Tibial nerve (tissue), 4 donors: Measurements from ENCODE around the gene PLXDC1. TPM values are rescaled to one million over a fixed set of nuclear protein-coding genes. Genes with fewer than 3 reads are reported as not detected.
"Not testable (repeated sequence)": the region's sequence is repeated elsewhere in the genome, so short reads cannot be mapped to it uniquely, and the experiment has no call there.

Experiments
- DNase-seq, 2 donors: peaks; one replicate each; pipeline ENCODE4 v3.0.0-alpha.2; 2019; ENCODE audit warnings: low spot score in 2 of 2
- H3K27ac ChIP-seq, 4 donors: fragments of 200-600 bp; sonication (generic) in 3 of 4; one replicate each; pipeline ENCODE4 v1.5.1; 2017 to 2019; ENCODE audit warnings: mild to moderate bottlenecking in 1 of 4
- H3K27me3 ChIP-seq, 2 donors: fragments of 200-600 bp; sonication (generic) in 1 of 2; one replicate each; pipeline versions ENCODE4 v1.5.1 to v1.6.0; 2017 to 2019
- H3K36me3 ChIP-seq, 3 donors: fragments of 200-600 bp; sonication (generic); one replicate each; pipeline ENCODE4 v1.5.1; 2018 to 2019
- H3K4me1 ChIP-seq, 4 donors: fragments of 200-600 bp; sonication (generic) in 3 of 4; one replicate each; pipeline ENCODE4 v1.5.1; 2017 to 2019
- H3K4me3 ChIP-seq, 4 donors: fragments of 200-600 bp; sonication (generic) in 3 of 4; one replicate each; pipeline ENCODE4 v1.5.1; 2017 to 2019; ENCODE audit warnings: mild to moderate bottlenecking in 1 of 4, moderate library complexity in 1 of 4
- H3K9me3 ChIP-seq, 4 donors: fragments of 200-600 bp; sonication (generic) in 3 of 4; one replicate each; pipeline ENCODE4 v1.5.1; 2017 to 2019
- CTCF ChIP-seq, 5 experiments: fragments of 200-600 bp in 3 of 5; fragments of 450-650 bp in 2 of 5; sonication (generic) in 3 of 5; IDR thresholded peaks; one replicate each; pipeline ENCODE4 v1.5.1; 2016 to 2019; ENCODE audit warnings: antibody characterized with exemption in 5 of 5, mild to moderate bottlenecking in 3 of 5, moderate library complexity in 2 of 5
- EP300 ChIP-seq, 2 donors: sonication (generic); formaldehyde crosslinking; IDR thresholded peaks; one replicate each; pipeline ENCODE4 v1.6.1; 2017; ENCODE audit warnings: antibody characterized with exemption in 2 of 2, mild to moderate bottlenecking in 1 of 2
- POLR2A ChIP-seq, 2 donors: fragments of 450-650 bp; IDR thresholded peaks; one replicate each; pipeline ENCODE4 v1.6.1; 2017; ENCODE audit warnings: antibody characterized with exemption in 2 of 2, mild to moderate bottlenecking in 2 of 2, moderate library complexity in 2 of 2
- WGBS, 2 donors: methylation state at CpG; one replicate each; pipeline ENCODE4 v1.1.5; 2018; 5-methylcytosine and 5-hydroxymethylcytosine counted together
- total RNA-seq, 4 donors: library from RNA; depleted of rRNA; stranded (reverse); fragments of >200 nt; gene quantifications; one replicate each; pipeline ENCODE4 v1.1.0, GENCODE V29; 2016

The PLXDC1 gene
- total RNA-seq, 4 donors from 2014 or later = 34.1 to 95.1 (median 42.4) TPM

- TF ChIP-seq CTCF (IDR thresholded peaks at IDR 0.05) = no peak
- TF ChIP-seq EP300 (IDR thresholded peaks at IDR 0.05) = no peak
- TF ChIP-seq POLR2A (IDR thresholded peaks at IDR 0.05) = no peak
These were observed 28.4 kb downstream of the PLXDC1 start for GRCh38 chr17:39122991-39123390.

GRCh38 chr17:39121919-39122318 lies 29.5 kb downstream of the PLXDC1 start:
- not testable (repeated sequence) for H3K4me3 ChIP-seq, H3K9me3 ChIP-seq, H3K27ac ChIP-seq, H3K4me1 ChIP-seq, H3K27me3 ChIP-seq, DNase-seq, H3K36me3 ChIP-seq
- 92 to 94% methylated on average over 10 of the region's 10 CpGs for WGBS, 2 donors

More at GRCh38 chr17:39122991-39123390, 28.4 kb downstream of the PLXDC1 start:
- no peaks in the 10 kb centered on the region for H3K36me3 ChIP-seq
- 77 to 86% methylated on average over 7 of the region's 7 CpGs for WGBS, 2 donors
- no peaks in the 10 kb centered on the region for H3K27me3 ChIP-seq
- DNase-seq = no peak
- H3K4me3 ChIP-seq = no peak overlapping the region
- H3K4me1 ChIP-seq = no peaks in the 10 kb centered on the region
- no peaks in the 10 kb centered on the region for H3K9me3 ChIP-seq
- no peak overlapping the region for H3K27ac ChIP-seq

GRCh38 chr17:39118674-39119419 lies 32.6 kb downstream of the PLXDC1 start:
- H3K27ac ChIP-seq = peak overlapping the region in 1 of 4 donors; percentile 28
- H3K4me1 ChIP-seq = peaks cover 0 to 4% (median 0%) of the 10 kb centered on the region in 4 donors
- TF ChIP-seq EP300 (IDR thresholded peaks at IDR 0.05) (peak in 1 of 2 donors; percentile 11), CTCF (IDR thresholded peaks at IDR 0.05) (no peak), POLR2A (IDR thresholded peaks at IDR 0.05) (no peak)
- H3K9me3 ChIP-seq = no peaks in the 10 kb centered on the region
- H3K4me3 ChIP-seq = no peak overlapping the region
- H3K27me3 ChIP-seq = no peaks in the 10 kb centered on the region
- WGBS, 2 donors = 82 to 88% methylated on average over 5 of the region's 5 CpGs
- DNase-seq = no peak
- H3K36me3 ChIP-seq = no peaks in the 10 kb centered on the region

- Histone ChIP-seq H3K27me3 (no peaks in the 10 kb centered on the region), H3K4me1 (peaks cover 0 to 4% (median 0%) of the 10 kb centered on the region in 4 donors), H3K9me3 (no peaks in the 10 kb centered on the region), H3K36me3 (no peaks in the 10 kb centered on the region), H3K27ac (no peak overlapping the region), H3K4me3 (no peak overlapping the region)
- TF ChIP-seq EP300 (IDR thresholded peaks at IDR 0.05) (no peak), POLR2A (IDR thresholded peaks at IDR 0.05) (no peak), CTCF (IDR thresholded peaks at IDR 0.05) (no peak)
- 66 to 95% methylated on average over 3 of the region's 3 CpGs for WGBS, 2 donors
- DNase-seq = no peak
These were observed 35.2 kb downstream of the PLXDC1 start for GRCh38 chr17:39116224-39116623.

- WGBS, 2 donors = 49 to 60% methylated on average over 5 of the region's 5 CpGs
- H3K27me3 ChIP-seq = no peaks in the 10 kb centered on the region
- peaks cover 0 to 4% (median 0%) of the 10 kb centered on the region in 4 donors for H3K4me1 ChIP-seq
- H3K4me3 ChIP-seq = no peak overlapping the region
- H3K27ac ChIP-seq = no peak overlapping the region
- TF ChIP-seq POLR2A (IDR thresholded peaks at IDR 0.05) (no peak), EP300 (IDR thresholded peaks at IDR 0.05) (no peak), CTCF (IDR thresholded peaks at IDR 0.05) (no peak)
- no peak for DNase-seq
- H3K36me3 ChIP-seq = no peaks in the 10 kb centered on the region
- no peaks in the 10 kb centered on the region for H3K9me3 ChIP-seq
These were observed 36.3 kb downstream of the PLXDC1 start for GRCh38 chr17:39115135-39115534.
